HG02588 (cell line): ENCODE measurements around the gene TARS2.

Source experiments
- ATAC-seq: cut with Tn5 transposase; IDR thresholded peaks from one replicate; pipeline ENCODE4 v1.9.1; 2021; ENCODE audit warnings: mild to moderate bottlenecking, moderate library complexity; ENCODE audit not compliant: unreplicated experiment

Gene TARS2

GRCh38 chr1:150486966-150487762 is at the start of gene TARS2:
TSS of gene TARS2 (plus strand) at chr1:150487419. CDS start at chr1:150487451, 32 bp downstream.
- ATAC-seq = peak; percentile 99

- ATAC-seq = no peak
These were observed 46.1 kb upstream of the TARS2 start for GRCh38 chr1:150441121-150441520.

- no peak for ATAC-seq
These were observed 43.0 kb upstream of the TARS2 start for GRCh38 chr1:150444232-150444631.

- ATAC-seq = no peak
These were observed 31.0 kb upstream of the TARS2 start for GRCh38 chr1:150456146-150456647.

- ATAC-seq = no peak
These were observed 22.8 kb upstream of the TARS2 start for GRCh38 chr1:150464422-150464826.

GRCh38 chr1:150466964-150467363 is 20.3 kb upstream of the TARS2 start:
- ATAC-seq = no peak

GRCh38 chr1:150469291-150469690 is 17.9 kb upstream of the TARS2 start:
- ATAC-seq = no peak

GRCh38 chr1:150472601-150473200 is 14.5 kb upstream of the TARS2 start:
- no peak for ATAC-seq

GRCh38 chr1:150473659-150474058 is 13.6 kb upstream of the TARS2 start:
- no peak for ATAC-seq

- no peak for ATAC-seq
These were observed 12.3 kb upstream of the TARS2 start for GRCh38 chr1:150474869-150475268.

GRCh38 chr1:150476754-150477153 is 10.5 kb upstream of the TARS2 start:
- ATAC-seq = no peak

- no peak for ATAC-seq
These were observed 9.9 kb upstream of the TARS2 start for GRCh38 chr1:150477320-150477719.

GRCh38 chr1:150477733-150478132 is 9.5 kb upstream of the TARS2 start:
- no peak for ATAC-seq

- no peak for ATAC-seq
These were observed 7.8 kb upstream of the TARS2 start for GRCh38 chr1:150479370-150479769.

GRCh38 chr1:150479927-150480352 is 7.3 kb upstream of the TARS2 start:
- no peak for ATAC-seq

- no peak for ATAC-seq
These were observed 2.8 kb upstream of the TARS2 start for GRCh38 chr1:150484431-150484830.

- no peak for ATAC-seq
These were observed 2.4 kb upstream of the TARS2 start for GRCh38 chr1:150484861-150485260.

GRCh38 chr1:150487763-150488115 is 520 bp downstream of the TARS2 start:
- no peak for ATAC-seq

- ATAC-seq = no peak
These were observed 6.0 kb downstream of the TARS2 start for GRCh38 chr1:150493175-150493574.

- no peak for ATAC-seq
These were observed 11.1 kb downstream of the TARS2 start for GRCh38 chr1:150498342-150498741.

GRCh38 chr1:150505431-150505830 is 18.2 kb downstream of the TARS2 start:
- ATAC-seq = no peak
